AG10803 (cell line): Measurements from ENCODE around the gene MAML3.
A peak's percentile ranks its signal among the peaks of the same experiment; 100 is the strongest.
"Not testable (repeated sequence)": the region's sequence is repeated elsewhere in the genome, so short reads cannot be mapped to it uniquely, and the experiment has no call there.

Experiments used
- DNase-seq: peaks from one replicate; pipeline ENCODE4 v3.0.0; 2010; ENCODE audit warnings: low read depth
- H3K4me3 ChIP-seq: 2 replicates; pipeline ENCODE4 v1.5.1; 2011; ENCODE audit warnings: mild to moderate bottlenecking, low read length, control low read depth
- TF ChIP-seq, protein P1 (sequence below): conservative IDR thresholded peaks from 2 replicates; pipeline ENCODE4 v1.5.1; 2011; ENCODE audit warnings: mild to moderate bottlenecking, low read length, control low read depth, inconsistent platforms

MAML3 gene

DNA sequence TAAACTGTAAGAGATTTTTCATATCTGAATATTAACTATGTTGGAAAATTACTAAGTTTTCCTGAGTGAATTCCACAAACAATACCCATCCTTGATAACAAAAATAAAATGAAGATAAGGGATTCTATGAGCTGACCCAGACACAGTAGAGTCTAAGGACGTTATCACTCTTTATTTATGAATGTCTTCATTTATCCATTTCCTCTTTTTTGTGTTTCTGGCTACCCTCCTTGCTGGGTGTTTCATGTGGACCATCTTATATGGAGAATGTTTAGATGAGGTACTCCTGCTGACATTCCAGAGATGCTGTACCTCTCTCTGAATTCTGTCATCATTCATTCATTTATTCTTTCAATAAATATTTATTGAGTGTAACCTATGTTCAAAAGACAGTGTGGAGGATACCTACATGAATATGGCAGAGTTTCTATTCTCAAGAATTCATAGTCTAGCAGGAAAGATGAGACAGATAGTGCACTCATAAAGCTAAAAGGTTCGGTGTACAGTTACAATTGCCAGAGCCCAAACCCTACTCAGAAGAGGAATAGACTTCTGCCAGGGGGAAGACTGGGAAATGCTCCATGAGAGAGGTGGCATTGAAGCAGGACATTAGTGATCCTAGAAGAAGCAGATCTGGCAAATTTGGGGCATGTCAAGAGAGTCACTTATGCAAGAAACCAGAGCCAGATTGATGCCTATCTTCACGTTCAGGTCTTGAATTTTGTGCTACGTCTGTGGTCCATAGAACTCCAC lies 195.8 kb downstream of the MAML3 start:
- H3K4me3 ChIP-seq = no peak overlapping the region
- no peak for DNase-seq
- TF ChIP-seq, protein P1, sequence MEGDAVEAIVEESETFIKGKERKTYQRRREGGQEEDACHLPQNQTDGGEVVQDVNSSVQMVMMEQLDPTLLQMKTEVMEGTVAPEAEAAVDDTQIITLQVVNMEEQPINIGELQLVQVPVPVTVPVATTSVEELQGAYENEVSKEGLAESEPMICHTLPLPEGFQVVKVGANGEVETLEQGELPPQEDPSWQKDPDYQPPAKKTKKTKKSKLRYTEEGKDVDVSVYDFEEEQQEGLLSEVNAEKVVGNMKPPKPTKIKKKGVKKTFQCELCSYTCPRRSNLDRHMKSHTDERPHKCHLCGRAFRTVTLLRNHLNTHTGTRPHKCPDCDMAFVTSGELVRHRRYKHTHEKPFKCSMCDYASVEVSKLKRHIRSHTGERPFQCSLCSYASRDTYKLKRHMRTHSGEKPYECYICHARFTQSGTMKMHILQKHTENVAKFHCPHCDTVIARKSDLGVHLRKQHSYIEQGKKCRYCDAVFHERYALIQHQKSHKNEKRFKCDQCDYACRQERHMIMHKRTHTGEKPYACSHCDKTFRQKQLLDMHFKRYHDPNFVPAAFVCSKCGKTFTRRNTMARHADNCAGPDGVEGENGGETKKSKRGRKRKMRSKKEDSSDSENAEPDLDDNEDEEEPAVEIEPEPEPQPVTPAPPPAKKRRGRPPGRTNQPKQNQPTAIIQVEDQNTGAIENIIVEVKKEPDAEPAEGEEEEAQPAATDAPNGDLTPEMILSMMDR = no peak

DNA sequence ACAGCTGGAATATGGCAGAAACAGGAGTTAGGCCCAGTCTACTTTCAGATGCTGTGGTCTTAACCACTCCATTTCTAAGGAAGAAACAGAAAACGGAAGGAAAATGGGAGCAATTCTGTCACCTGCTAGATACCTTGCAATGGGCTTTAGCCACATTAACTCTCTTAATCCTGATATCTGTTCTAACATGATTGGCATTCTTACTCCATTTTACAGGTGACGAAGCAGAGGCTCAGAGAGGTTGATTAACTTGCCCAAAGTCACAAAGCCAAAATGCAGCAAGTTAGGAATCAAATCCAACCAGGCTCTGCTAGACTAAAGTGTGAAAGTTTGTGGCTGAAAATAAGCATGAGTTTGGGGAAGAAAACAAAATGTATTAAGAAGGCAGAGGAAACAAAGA lies 196.9 kb downstream of the MAML3 start:
- DNase-seq = no peak
- TF ChIP-seq, protein P1 = no peak
- no peak overlapping the region for H3K4me3 ChIP-seq

- no peak for DNase-seq
- TF ChIP-seq, protein P1 = no peak
- H3K4me3 ChIP-seq = no peak overlapping the region
Measured at GRCh38 chr4:139956507-139957017, 197.4 kb downstream of the MAML3 start.

- no peak for DNase-seq
- no peak overlapping the region for H3K4me3 ChIP-seq
- TF ChIP-seq, protein P1 = no peak
Measured at GRCh38 chr4:139955600-139955999, 198.4 kb downstream of the MAML3 start.

- H3K4me3 ChIP-seq = no peak overlapping the region
- no peak for DNase-seq
- TF ChIP-seq, protein P1 = no peak
Measured at GRCh38 chr4:139954512-139954911, 199.5 kb downstream of the MAML3 start.

- TF ChIP-seq, protein P1 = no peak
- H3K4me3 ChIP-seq = no peak overlapping the region
- peak; percentile 73 for DNase-seq
Measured at GRCh38 chr4:139951021-139951420, 203.0 kb downstream of the MAML3 start.

GRCh38 chr4:139950568-139950967 lies 203.4 kb downstream of the MAML3 start:
- H3K4me3 ChIP-seq = no peak overlapping the region
- DNase-seq = peak; percentile 83
- TF ChIP-seq, protein P1 = no peak

DNA sequence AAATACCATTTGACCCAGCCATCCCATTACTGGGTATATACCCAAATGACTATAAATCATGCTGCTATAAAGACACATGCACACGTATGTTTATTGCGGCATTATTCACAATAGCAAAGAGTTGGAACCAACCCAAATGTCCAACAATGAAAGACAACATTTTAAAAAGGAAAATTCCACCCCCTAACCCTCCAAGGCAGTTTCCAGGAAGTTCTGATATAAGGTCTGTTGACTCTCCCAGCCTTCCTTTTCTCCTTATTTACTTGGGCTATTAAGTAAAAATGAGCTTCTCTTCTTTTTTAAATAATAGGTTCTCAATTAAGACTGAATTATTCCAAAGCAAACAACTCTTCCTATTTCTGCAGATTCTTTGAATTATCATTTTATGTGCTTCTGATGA lies 209.1 kb downstream of the MAML3 start:
- not testable (repeated sequence) for DNase-seq, H3K4me3 ChIP-seq
